ENCODE data around the gene SUN2.
A peak's percentile ranks its signal among the peaks of the same experiment; 100 is the strongest.

The SUN2 gene

GRCh38 chr22:38753948-38754750 lies 1.6 kb downstream of the SUN2 start:
- DNase-seq, result no peak

- DNase-seq, result peak; percentile 37
These were observed 4.1 kb downstream of the SUN2 start for GRCh38 chr22:38751422-38752346.

- DNase-seq, result no peak
These were observed 4.8 kb downstream of the SUN2 start for GRCh38 chr22:38751066-38751421.

GRCh38 chr22:38750638-38751037 lies 5.2 kb downstream of the SUN2 start:
- DNase-seq, result no peak

- no peak for DNase-seq
These were observed 5.7 kb downstream of the SUN2 start for GRCh38 chr22:38750104-38750503.

- DNase-seq, result no peak
These were observed 7.2 kb downstream of the SUN2 start for GRCh38 chr22:38748487-38749136.

- DNase-seq, result no peak
These were observed 9.9 kb downstream of the SUN2 start for GRCh38 chr22:38745676-38746460.

GRCh38 chr22:38744981-38745380 lies 10.8 kb downstream of the SUN2 start:
- no peak for DNase-seq

- no peak for DNase-seq
These were observed 13.4 kb downstream of the SUN2 start for GRCh38 chr22:38742176-38742942.

GRCh38 chr22:38741576-38741975 lies 14.2 kb downstream of the SUN2 start:
- DNase-seq, result no peak

GRCh38 chr22:38741166-38741565 lies 14.6 kb downstream of the SUN2 start:
- DNase-seq, result no peak

- no peak for DNase-seq
These were observed 15.0 kb downstream of the SUN2 start for GRCh38 chr22:38740754-38741153.

- no peak for DNase-seq
These were observed 15.6 kb downstream of the SUN2 start for GRCh38 chr22:38740116-38740723.

- no peak for DNase-seq
These were observed 16.3 kb downstream of the SUN2 start for GRCh38 chr22:38739300-38740055.

- DNase-seq, result no peak
These were observed 17.2 kb downstream of the SUN2 start for GRCh38 chr22:38738475-38739070.

GRCh38 chr22:38737302-38738060 lies 18.3 kb downstream of the SUN2 start:
- DNase-seq, result no peak

GRCh38 chr22:38736257-38736570 lies 19.6 kb downstream of the SUN2 start:
- no peak for DNase-seq

- no peak for DNase-seq
These were observed 20.1 kb downstream of the SUN2 start for GRCh38 chr22:38735465-38736256.

GRCh38 chr22:38735126-38735464 lies 20.7 kb downstream of the SUN2 start:
- no peak for DNase-seq
